ENCODE measurements around the gene FBLN2.

FBLN2 gene

DNA sequence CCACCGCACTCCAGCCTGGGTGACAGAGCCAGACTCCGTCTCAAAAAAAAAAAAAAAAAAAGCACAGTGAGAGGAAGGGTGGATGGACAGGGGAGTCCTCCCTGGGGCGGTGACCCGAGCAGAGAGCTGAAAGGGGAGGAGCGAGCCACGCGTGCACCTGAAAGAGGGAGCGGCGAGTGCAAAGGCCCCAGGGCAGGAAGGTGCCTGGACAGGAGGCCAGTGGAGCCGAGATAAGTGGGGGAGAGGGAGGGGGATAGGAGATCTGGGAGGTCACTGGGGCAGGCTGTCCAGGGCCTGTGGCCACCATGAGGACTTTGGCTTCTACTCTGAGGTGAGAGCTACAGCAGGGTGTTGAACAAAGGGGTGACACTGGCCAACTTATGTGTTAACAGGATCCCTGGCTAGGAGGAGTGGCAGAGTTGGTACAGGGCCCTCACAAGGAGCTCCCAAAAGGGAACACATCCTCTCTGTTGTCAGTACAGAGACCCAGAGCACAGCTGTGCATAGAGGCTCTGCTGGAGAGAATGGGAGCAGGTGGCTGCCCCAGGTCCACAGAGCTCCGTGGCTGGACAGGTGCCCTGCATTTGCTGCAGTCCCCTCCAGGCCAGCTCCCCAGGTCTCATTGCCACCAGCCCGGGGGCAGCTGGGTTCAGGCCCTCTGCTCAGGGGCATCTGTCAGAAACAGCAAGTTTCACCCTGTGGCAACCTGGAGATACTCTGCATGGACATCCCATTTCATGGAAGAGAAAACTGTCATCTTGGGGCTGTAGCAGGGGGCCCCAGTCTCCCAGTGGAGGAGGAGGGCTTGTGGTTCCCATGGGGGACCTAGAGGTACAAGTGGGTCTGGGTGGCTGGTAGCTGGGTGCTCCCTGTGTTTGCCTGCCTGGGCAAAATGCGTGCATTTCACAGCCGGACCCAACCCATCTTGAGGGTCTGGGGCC is 28.5 kb downstream of the FBLN2 start:
- H3K4me1 ChIP-seq (ENCODE audit: control insufficient read depth in 5 of 5, insufficient read depth in 5 of 5, low read length in 5 of 5), result peaks cover 5 to 47% (median 32%) of the 10 kb centered on the region in 5 donors
- no peaks in the 10 kb centered on the region for H3K27me3 ChIP-seq (ENCODE audit: control insufficient read depth in 5 of 5, insufficient read depth in 4 of 5, low read length in 5 of 5)
- peaks cover 0 to 14% (median 6%) of the 10 kb centered on the region in 5 donors for H3K36me3 ChIP-seq (ENCODE audit: control insufficient read depth in 5 of 5, insufficient read depth in 5 of 5, low read length in 5 of 5)
- H3K9me3 ChIP-seq (ENCODE audit: control insufficient read depth in 5 of 5, low read length in 5 of 5), result no peaks in the 10 kb centered on the region
- no peak overlapping the region for H3K4me3 ChIP-seq (ENCODE audit: low read depth in 1 of 5, low read length in 5 of 5)
- peak overlapping the region; percentile 18 for H3K27ac ChIP-seq (ENCODE audit: low read depth, low read length)
- no peak overlapping the region for H3K9ac ChIP-seq (ENCODE audit: low read length in 5 of 5)

DNA sequence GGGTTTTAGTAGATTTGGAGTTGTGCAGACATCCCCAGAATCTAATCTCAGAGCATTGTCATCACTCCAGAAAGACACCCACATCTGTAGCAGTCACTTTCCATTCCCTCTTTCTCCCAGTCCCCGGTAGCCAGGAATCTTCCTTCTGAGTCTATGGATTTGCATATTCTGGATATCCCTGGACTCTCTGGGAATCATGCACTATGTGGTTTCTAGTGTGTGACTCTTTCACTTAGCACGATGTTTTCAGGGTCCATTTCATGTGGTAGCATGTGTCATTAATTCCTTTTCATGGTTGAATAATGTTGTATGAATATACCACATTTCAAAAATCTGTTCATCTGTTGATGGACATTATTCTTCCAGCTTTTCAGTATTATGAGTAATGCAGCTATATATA is 29.3 kb downstream of the FBLN2 start:
- Histone ChIP-seq H3K27ac (ENCODE audit: low read depth, low read length) (peak overlapping the region; percentile 18), H3K27me3 (ENCODE audit: control insufficient read depth in 5 of 5, insufficient read depth in 4 of 5, low read length in 5 of 5) (no peaks in the 10 kb centered on the region), H3K9me3 (ENCODE audit: control insufficient read depth in 5 of 5, low read length in 5 of 5) (no peaks in the 10 kb centered on the region), H3K4me3 (ENCODE audit: low read depth in 1 of 5, low read length in 5 of 5) (no peak overlapping the region), H3K4me1 (ENCODE audit: control insufficient read depth in 5 of 5, insufficient read depth in 5 of 5, low read length in 5 of 5) (peaks cover 5 to 53% (median 32%) of the 10 kb centered on the region in 5 donors), H3K36me3 (ENCODE audit: control insufficient read depth in 5 of 5, insufficient read depth in 5 of 5, low read length in 5 of 5) (peaks cover 0 to 9% (median 5%) of the 10 kb centered on the region in 5 donors), H3K9ac (ENCODE audit: low read length in 5 of 5) (no peak overlapping the region)

DNA sequence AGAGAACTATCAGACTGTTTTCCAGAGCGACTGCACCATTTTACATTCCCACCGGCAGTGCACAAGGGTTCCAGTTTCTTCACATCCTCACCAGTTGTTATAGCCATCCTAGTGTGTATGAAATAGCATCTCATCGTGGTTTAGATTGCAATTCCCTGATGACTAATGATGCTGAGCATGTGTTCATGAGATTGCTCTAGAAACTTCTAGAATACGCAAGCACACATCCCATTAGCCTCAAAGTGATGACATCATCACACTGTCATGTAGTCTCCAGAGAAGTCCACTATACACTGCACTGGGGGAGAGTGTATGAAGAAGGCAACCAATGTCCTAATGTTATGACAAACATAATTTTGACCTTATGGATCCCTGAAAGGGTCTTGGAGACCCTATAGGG is 30.1 kb downstream of the FBLN2 start:
- no peaks in the 10 kb centered on the region for H3K27me3 ChIP-seq (ENCODE audit: control insufficient read depth in 5 of 5, insufficient read depth in 4 of 5, low read length in 5 of 5)
- H3K9me3 ChIP-seq (ENCODE audit: control insufficient read depth in 5 of 5, low read length in 5 of 5), result no peaks in the 10 kb centered on the region
- H3K27ac ChIP-seq (ENCODE audit: low read depth, low read length), result peak overlapping the region; percentile 62
- H3K4me3 ChIP-seq (ENCODE audit: low read depth in 1 of 5, low read length in 5 of 5), result no peak overlapping the region
- H3K36me3 ChIP-seq (ENCODE audit: control insufficient read depth in 5 of 5, insufficient read depth in 5 of 5, low read length in 5 of 5), result peaks cover 0 to 9% (median 5%) of the 10 kb centered on the region in 5 donors
- H3K4me1 ChIP-seq (ENCODE audit: control insufficient read depth in 5 of 5, insufficient read depth in 5 of 5, low read length in 5 of 5), result peaks cover 5 to 47% (median 28%) of the 10 kb centered on the region in 5 donors
- H3K9ac ChIP-seq (ENCODE audit: low read length in 5 of 5), result no peak overlapping the region

DNA sequence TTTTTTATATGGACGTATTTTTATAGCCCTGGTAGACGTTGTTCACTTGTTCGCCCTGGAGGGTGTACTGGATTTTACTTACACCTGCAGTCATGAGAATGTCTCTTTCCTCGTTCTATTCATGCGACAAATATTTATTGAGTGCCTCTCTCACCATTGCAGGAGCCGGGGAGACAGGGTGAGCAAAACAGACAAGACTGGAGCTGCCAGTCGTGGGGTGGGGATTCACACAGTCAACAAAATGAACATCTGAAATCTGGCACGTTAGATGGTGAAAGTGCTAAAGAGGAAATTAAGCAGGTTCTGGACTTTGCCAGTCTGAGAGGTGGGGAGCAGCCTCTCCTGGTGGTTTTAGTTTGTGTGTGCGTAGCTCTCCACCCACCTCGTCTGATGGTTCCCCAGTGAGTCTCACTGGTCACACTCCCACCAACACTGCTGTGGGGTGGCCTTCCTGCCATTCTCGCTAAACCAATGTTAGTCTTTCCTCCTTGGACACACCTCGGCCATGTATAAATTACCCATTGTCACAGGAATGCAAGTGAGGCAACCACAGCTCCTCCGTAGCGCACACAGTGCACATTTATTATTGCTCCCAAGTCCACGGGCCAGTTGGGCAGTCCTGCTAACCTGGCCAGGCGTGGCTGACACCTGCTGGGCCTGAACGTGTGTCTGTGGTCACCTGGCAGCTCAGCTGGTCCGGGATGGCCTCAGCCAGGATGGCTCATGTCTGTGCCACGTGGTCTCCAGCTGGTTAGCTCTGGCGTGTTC is 31.5 kb downstream of the FBLN2 start:
- Histone ChIP-seq H3K9ac (ENCODE audit: low read length in 5 of 5) (peak overlapping the region in 1 of 5 donors; percentile 7), H3K36me3 (ENCODE audit: control insufficient read depth in 5 of 5, insufficient read depth in 5 of 5, low read length in 5 of 5) (peaks cover 0 to 9% (median 5%) of the 10 kb centered on the region in 5 donors), H3K4me3 (ENCODE audit: low read depth in 1 of 5, low read length in 5 of 5) (no peak overlapping the region), H3K9me3 (ENCODE audit: control insufficient read depth in 5 of 5, low read length in 5 of 5) (no peaks in the 10 kb centered on the region), H3K27me3 (ENCODE audit: control insufficient read depth in 5 of 5, insufficient read depth in 4 of 5, low read length in 5 of 5) (no peaks in the 10 kb centered on the region), H3K4me1 (ENCODE audit: control insufficient read depth in 5 of 5, insufficient read depth in 5 of 5, low read length in 5 of 5) (peaks cover 1 to 33% (median 16%) of the 10 kb centered on the region in 5 donors), H3K27ac (ENCODE audit: low read depth, low read length) (peak overlapping the region; percentile 62)

DNA sequence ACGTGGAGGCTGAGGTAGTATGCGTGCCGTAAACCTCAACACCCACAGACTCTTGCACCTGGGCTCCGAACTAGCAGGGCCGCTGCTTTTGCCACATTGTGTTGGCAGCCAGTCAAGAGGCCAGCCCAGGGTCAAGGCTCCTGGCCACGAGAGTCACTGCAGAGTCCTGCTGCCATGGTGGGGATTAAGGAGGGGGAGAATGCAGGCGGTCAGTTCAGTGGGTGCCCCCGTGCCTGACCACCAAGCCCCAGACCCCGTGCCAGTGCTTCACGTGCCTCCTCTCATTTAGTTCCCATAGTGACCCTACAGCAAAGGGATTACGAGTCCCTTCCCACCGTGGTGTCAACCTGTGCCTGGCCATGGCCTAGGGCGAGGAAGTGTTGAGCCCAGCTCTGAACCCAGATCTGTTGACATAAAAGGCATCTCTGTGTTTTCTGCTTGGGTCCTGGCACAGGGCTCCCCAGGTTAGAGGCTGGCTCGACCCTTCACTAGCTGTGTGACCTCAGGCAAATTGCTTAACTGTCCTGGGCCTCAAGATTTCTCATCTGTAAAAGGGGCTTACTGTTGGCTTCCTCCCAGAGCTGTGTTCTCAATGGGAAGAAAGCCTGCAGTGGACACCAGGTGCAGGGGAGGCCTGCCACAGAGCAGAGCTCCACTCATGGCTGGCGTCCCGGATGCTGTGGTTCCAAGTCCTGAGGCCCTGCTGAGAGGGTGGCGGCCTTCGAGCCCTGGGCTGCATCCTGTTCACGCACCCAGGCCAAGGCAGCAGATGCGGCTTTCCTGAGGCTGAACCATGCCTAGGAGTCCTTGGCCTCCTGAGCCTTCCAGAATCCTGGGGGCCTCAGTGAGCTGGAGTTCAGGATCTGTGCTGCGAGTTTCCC is 32.8 kb downstream of the FBLN2 start:
- Histone ChIP-seq H3K27ac (ENCODE audit: low read depth, low read length) (peak overlapping the region; percentile 40), H3K9ac (ENCODE audit: low read length in 5 of 5) (no peak overlapping the region), H3K4me3 (ENCODE audit: low read depth in 1 of 5, low read length in 5 of 5) (no peak overlapping the region), H3K36me3 (ENCODE audit: control insufficient read depth in 5 of 5, insufficient read depth in 5 of 5, low read length in 5 of 5) (peaks cover 0 to 7% (median 3%) of the 10 kb centered on the region in 5 donors), H3K27me3 (ENCODE audit: control insufficient read depth in 5 of 5, insufficient read depth in 4 of 5, low read length in 5 of 5) (no peaks in the 10 kb centered on the region), H3K9me3 (ENCODE audit: control insufficient read depth in 5 of 5, low read length in 5 of 5) (no peaks in the 10 kb centered on the region), H3K4me1 (ENCODE audit: control insufficient read depth in 5 of 5, insufficient read depth in 5 of 5, low read length in 5 of 5) (peaks cover 1 to 27% (median 10%) of the 10 kb centered on the region in 5 donors)

DNA sequence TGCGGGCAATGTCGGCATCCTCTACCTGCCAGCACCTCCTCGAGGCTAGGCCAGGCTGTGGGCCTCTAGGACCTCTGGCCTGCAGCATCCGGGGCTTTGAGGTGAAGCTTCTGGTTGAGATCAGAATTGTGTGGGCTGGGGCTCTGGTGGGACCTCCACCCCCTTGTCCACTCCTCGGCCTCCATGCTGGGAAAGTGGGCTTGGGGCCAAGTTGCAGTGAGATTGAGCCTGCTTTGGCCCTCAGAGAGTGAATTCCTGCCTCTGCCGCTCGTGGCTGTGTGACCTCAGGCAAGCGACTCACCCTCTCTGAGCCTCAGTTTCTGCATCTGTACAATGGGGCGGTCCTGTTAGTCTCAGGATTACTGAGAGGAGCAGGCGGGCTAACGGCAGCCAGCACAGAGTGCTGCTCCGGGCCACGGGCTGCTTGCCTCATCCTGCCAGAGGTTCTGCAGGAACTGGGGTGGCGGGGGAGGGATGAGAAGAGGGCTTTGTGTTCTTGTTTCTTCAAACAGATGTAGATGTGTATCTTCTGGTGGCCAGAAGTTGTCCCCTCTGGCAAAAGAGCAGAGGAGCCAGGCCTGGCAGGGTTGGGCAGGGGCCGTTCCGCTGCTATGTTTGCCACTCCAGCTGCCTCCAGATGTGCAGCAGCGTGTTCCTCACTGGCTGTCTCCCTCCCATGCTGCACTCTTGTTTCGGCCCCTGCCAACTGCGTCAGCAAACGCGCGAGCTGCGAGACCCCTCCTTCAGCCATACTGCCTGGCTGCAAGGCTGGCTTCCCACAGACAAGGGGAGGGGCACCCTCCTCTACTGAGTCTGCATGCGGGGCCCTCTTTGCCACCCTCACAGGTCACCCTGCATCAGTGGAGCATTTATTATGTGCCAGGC is 33.7 kb downstream of the FBLN2 start:
- H3K27me3 ChIP-seq (ENCODE audit: control insufficient read depth in 5 of 5, insufficient read depth in 4 of 5, low read length in 5 of 5), result no peaks in the 10 kb centered on the region
- H3K9ac ChIP-seq (ENCODE audit: low read length in 5 of 5), result no peak overlapping the region
- peaks cover 0 to 7% (median 3%) of the 10 kb centered on the region in 5 donors for H3K36me3 ChIP-seq (ENCODE audit: control insufficient read depth in 5 of 5, insufficient read depth in 5 of 5, low read length in 5 of 5)
- peaks cover 1 to 27% (median 10%) of the 10 kb centered on the region in 5 donors for H3K4me1 ChIP-seq (ENCODE audit: control insufficient read depth in 5 of 5, insufficient read depth in 5 of 5, low read length in 5 of 5)
- no peak overlapping the region for H3K4me3 ChIP-seq (ENCODE audit: low read depth in 1 of 5, low read length in 5 of 5)
- no peaks in the 10 kb centered on the region for H3K9me3 ChIP-seq (ENCODE audit: control insufficient read depth in 5 of 5, low read length in 5 of 5)
- peak overlapping the region; percentile 40 for H3K27ac ChIP-seq (ENCODE audit: low read depth, low read length)

DNA sequence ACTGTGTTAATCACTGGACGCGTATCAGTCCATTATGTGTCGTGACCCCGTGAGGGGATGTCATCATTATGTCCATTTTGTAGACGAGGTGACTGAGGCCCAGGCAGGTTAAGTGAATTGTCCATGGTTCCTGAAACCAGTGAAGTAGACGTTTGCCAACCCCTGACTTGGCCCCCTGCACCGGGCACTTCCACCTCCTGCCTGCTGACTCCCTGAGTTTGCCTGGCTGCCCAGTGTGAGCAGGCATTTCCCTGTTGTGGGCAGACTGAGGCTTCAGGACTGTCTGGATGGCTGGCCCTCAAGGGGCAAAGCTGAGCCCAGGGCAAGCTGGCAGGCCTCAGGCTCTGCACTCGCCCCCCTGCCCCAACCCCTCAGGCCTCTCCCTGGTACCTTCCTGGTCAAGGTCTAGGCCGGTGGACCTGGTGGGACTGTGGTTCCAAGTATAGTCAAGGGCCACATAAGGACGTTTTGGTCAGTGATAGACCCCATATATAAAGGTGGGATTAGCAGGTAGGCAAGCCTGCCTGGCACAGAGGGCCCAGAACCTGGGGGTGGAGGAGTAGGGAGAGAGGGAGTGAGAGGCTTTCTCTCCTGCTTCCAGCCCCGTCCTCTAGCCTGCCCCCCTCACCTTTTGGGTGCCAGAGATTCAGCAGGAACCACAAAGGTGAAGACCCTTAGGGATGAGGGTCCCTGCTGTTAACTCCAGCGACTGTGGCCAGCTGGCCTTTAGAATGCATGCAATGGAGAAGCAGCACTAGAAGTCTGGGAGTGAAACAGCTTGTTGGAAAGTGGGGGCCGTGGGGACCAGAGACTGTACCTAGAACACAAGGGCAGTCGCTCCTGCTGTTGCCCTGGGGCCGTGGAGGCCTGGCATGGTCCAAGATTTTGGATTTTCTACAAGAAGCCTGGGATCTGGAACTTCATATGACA is 34.6 kb downstream of the FBLN2 start:
- H3K9me3 ChIP-seq (ENCODE audit: control insufficient read depth in 5 of 5, low read length in 5 of 5), result no peaks in the 10 kb centered on the region
- H3K4me3 ChIP-seq (ENCODE audit: low read depth in 1 of 5, low read length in 5 of 5), result no peak overlapping the region
- H3K27me3 ChIP-seq (ENCODE audit: control insufficient read depth in 5 of 5, insufficient read depth in 4 of 5, low read length in 5 of 5), result no peaks in the 10 kb centered on the region
- no peak overlapping the region for H3K27ac ChIP-seq (ENCODE audit: low read depth, low read length)
- peaks cover 1 to 36% (median 16%) of the 10 kb centered on the region in 5 donors for H3K4me1 ChIP-seq (ENCODE audit: control insufficient read depth in 5 of 5, insufficient read depth in 5 of 5, low read length in 5 of 5)
- peaks cover 0 to 7% (median 3%) of the 10 kb centered on the region in 5 donors for H3K36me3 ChIP-seq (ENCODE audit: control insufficient read depth in 5 of 5, insufficient read depth in 5 of 5, low read length in 5 of 5)
- no peak overlapping the region for H3K9ac ChIP-seq (ENCODE audit: low read length in 5 of 5)

DNA sequence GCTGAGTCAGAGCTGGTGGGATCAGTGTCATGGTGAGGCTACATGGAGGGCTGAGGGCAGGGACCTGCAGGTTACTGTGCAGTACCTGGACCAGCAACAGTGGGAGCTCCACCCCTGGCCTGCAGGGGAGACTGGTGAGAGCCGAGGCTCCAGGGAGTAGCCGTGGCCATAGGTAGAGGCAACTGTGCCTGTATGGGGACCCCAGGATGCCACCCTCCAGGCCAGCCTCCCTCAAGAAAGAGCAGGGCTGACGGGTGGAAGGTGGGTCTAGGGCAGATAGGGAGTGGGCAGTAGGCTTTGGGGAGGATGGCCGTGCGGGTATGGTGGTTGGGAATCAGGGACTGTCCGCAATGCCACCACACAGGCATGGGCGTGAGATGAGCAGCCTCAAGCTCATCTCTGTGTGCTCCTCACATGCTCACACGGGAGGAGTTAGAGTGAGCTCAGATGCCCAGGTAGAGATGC is 35.5 kb downstream of the FBLN2 start:
- H3K27me3 ChIP-seq (ENCODE audit: control insufficient read depth in 5 of 5, insufficient read depth in 4 of 5, low read length in 5 of 5), result no peaks in the 10 kb centered on the region
- H3K9ac ChIP-seq (ENCODE audit: low read length in 5 of 5), result no peak overlapping the region
- no peak overlapping the region for H3K4me3 ChIP-seq (ENCODE audit: low read depth in 1 of 5, low read length in 5 of 5)
- no peaks in the 10 kb centered on the region for H3K9me3 ChIP-seq (ENCODE audit: control insufficient read depth in 5 of 5, low read length in 5 of 5)
- peak overlapping the region; percentile 6 for H3K27ac ChIP-seq (ENCODE audit: low read depth, low read length)
- peaks cover 0 to 9% (median 1%) of the 10 kb centered on the region in 5 donors for H3K36me3 ChIP-seq (ENCODE audit: control insufficient read depth in 5 of 5, insufficient read depth in 5 of 5, low read length in 5 of 5)
- peaks cover 1 to 45% (median 25%) of the 10 kb centered on the region in 5 donors for H3K4me1 ChIP-seq (ENCODE audit: control insufficient read depth in 5 of 5, insufficient read depth in 5 of 5, low read length in 5 of 5)
